HS-27A (cell line): ENCODE measurements around the gene IBTK.
"Not testable (repeated sequence)": the region's sequence is repeated elsewhere in the genome, so short reads cannot be mapped to it uniquely, and the experiment has no call there.

Source experiments
- DNase-seq: peaks from one replicate; pipeline ENCODE4 v3.0.0-alpha.2; 2012; ENCODE audit warnings: low read depth, missing footprints

The IBTK gene

GRCh38 chr6:82176616-82177015 is 70.9 kb downstream of the IBTK start:
- no peak for DNase-seq

GRCh38 chr6:82172594-82172993 is 75.0 kb downstream of the IBTK start:
- no peak for DNase-seq

- DNase-seq: no peak
These were observed 78.2 kb downstream of the IBTK start for GRCh38 chr6:82169138-82169876.

GRCh38 chr6:82166493-82166892 is 81.1 kb downstream of the IBTK start:
- DNase-seq: no peak

- no peak for DNase-seq
These were observed 87.1 kb downstream of the IBTK start for GRCh38 chr6:82160255-82160990.

GRCh38 chr6:82152786-82153185 is 94.8 kb downstream of the IBTK start:
- DNase-seq: not testable (repeated sequence)

- DNase-seq: not testable (repeated sequence)
These were observed 96.4 kb downstream of the IBTK start for GRCh38 chr6:82151147-82151546.

GRCh38 chr6:82145926-82146452 is 101.6 kb downstream of the IBTK start:
- no peak for DNase-seq

GRCh38 chr6:82144852-82145340 is 102.6 kb downstream of the IBTK start:
- peak; percentile 27 for DNase-seq

- peak; percentile 58 for DNase-seq
These were observed 103.3 kb downstream of the IBTK start for GRCh38 chr6:82144007-82144851.

- DNase-seq: no peak
These were observed 104.5 kb downstream of the IBTK start for GRCh38 chr6:82143041-82143481.

- no peak for DNase-seq
These were observed 105.0 kb downstream of the IBTK start for GRCh38 chr6:82142524-82142923.

GRCh38 chr6:82138075-82138791 is 109.3 kb downstream of the IBTK start:
- DNase-seq: no peak

- DNase-seq: no peak
These were observed 116.1 kb downstream of the IBTK start for GRCh38 chr6:82131441-82131840.

GRCh38 chr6:82129797-82130196 is 117.7 kb downstream of the IBTK start:
- no peak for DNase-seq

GRCh38 chr6:82128973-82129372 is 118.6 kb downstream of the IBTK start:
- not testable (repeated sequence) for DNase-seq

GRCh38 chr6:82123632-82124031 is 123.9 kb downstream of the IBTK start:
- DNase-seq: no peak
